ENCODE results near the gene MCM3AP.

DNA sequence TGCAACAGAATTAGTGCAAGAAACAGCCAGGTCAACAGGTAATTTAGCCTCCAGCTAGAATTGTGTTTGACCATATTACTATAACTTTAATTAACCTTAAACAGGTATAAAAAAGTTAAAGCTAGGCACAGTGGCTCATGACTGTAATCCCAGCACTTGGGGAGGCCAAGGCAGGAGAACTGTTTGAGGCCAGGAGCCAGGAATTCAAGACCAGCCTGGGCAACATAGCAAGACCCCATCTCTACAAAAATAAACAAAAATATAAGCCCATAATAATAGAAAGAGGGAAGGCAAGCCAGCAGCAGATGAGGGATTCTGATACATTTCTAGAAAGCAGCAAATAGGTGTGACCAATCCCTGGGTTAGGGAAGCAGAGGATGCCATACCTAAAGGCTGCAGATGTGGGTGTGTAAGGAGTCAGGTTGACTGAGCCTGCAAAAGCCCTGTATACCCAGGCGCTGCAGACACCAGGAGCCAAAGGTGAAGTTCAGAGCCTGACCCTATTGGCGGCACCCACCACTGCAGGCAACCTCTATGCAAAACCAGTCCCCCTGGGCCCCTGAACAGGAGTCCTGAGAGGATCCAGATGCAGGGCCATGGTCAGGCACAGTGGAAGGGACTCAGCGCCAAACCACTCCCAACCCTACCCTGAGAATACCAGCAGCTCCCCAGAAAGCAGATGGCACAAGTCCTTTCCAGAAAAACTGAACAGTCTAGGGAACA lies 37.6 kb downstream of the MCM3AP start:
- no peak for TF ChIP-seq GATA2 (IDR thresholded peaks at IDR 0.05; ENCODE audit: low read depth, low read length)
- TF ChIP-seq GATA3 (IDR thresholded peaks at IDR 0.05; ENCODE audit: low read depth, low read length) = no peak

Measured in SH-SY5Y (cell line).